CD14-positive monocyte (primary cell): ENCODE results near the gene ATP5F1D. TPM values are rescaled to one million over a fixed set of nuclear protein-coding genes. Genes with fewer than 3 reads are reported as not detected.

Experiments used
- DNase-seq, 3 donors: peaks; one replicate each; pipeline ENCODE4 v3.0.0-alpha.2; 2011 to 2022
- H2AFZ ChIP-seq: 2 replicates; pipeline ENCODE4 v1.6.0; 2012; ENCODE audit warnings: mild to moderate bottlenecking, low read depth, low read length, inconsistent platforms; ENCODE audit not compliant: insufficient read depth, poor library complexity, severe bottlenecking
- H3K27ac ChIP-seq, 2 donors: 1 replicate in 1 of 2; 2 replicates in 1 of 2; pipeline ENCODE4 v1.5.1; 2012 to 2013; ENCODE audit warnings: low read length in 2 of 2, control low read depth in 1 of 2, inconsistent platforms in 1 of 2, low read depth in 1 of 2, mild to moderate bottlenecking in 1 of 2
- H3K27me3 ChIP-seq, 2 donors: one replicate each; pipeline versions ENCODE4 v1.6.0 to v1.6.1; 2011 to 2013; ENCODE audit warnings: low read length in 2 of 2; ENCODE audit not compliant: control insufficient read depth in 2 of 2, insufficient read depth in 2 of 2
- H3K36me3 ChIP-seq, 2 donors: replicated peaks in 1 of 2; 1 replicate in 1 of 2; 2 replicates in 1 of 2; pipeline versions ENCODE4 v1.5.1 to v1.6.1; 2012 to 2013; ENCODE audit warnings: low read length in 2 of 2, control low read depth in 1 of 2, inconsistent platforms in 1 of 2, mild to moderate bottlenecking in 1 of 2; ENCODE audit not compliant: insufficient read depth in 2 of 2, control insufficient read depth in 1 of 2
- H3K4me1 ChIP-seq, 2 donors: 1 replicate in 1 of 2; 2 replicates in 1 of 2; pipeline versions ENCODE4 v1.5.1 to v1.6.1; 2012 to 2013; ENCODE audit warnings: low read length in 2 of 2, control low read depth in 1 of 2, inconsistent platforms in 1 of 2, mild to moderate bottlenecking in 1 of 2, moderate library complexity in 1 of 2; ENCODE audit not compliant: insufficient read depth in 2 of 2, control insufficient read depth in 1 of 2
- H3K4me2 ChIP-seq: replicated peaks from 2 replicates; pipeline ENCODE3; 2012; ENCODE audit warnings: low read length, moderate library complexity, mild to moderate bottlenecking; ENCODE audit not compliant: poor library complexity, severe bottlenecking; ENCODE audit errors: extremely low read depth
- H3K4me3 ChIP-seq, 3 experiments: fragments of 200-600 bp in 1 of 3; sonication (generic) in 1 of 3; replicated peaks in 1 of 3; 1 replicate in 2 of 3; 2 replicates in 1 of 3; pipeline ENCODE4 v1.5.1; 2011 to 2013; ENCODE audit warnings: low read length in 3 of 3, mild to moderate bottlenecking in 3 of 3, control low read depth in 2 of 3, low read depth in 2 of 3, inconsistent platforms in 1 of 3, moderate library complexity in 1 of 3
- H3K79me2 ChIP-seq: 2 replicates; pipeline ENCODE4 v1.6.0; 2012; ENCODE audit warnings: mild to moderate bottlenecking, control low read depth, inconsistent platforms, low read length, moderate library complexity; ENCODE audit not compliant: insufficient read depth
- H3K9ac ChIP-seq: 2 replicates; pipeline ENCODE4 v1.6.0; 2017; ENCODE audit warnings: low read length, mild to moderate bottlenecking; ENCODE audit not compliant: insufficient read depth, poor library complexity, severe bottlenecking
- H3K9me3 ChIP-seq, 2 donors: replicated peaks in 1 of 2; 1 replicate in 1 of 2; 2 replicates in 1 of 2; pipeline versions ENCODE4 v1.5.1 to v1.6.1; 2012 to 2013; ENCODE audit warnings: low read length in 2 of 2, control low read depth in 1 of 2; ENCODE audit not compliant: control insufficient read depth in 1 of 2, insufficient read depth in 1 of 2
- H4K20me1 ChIP-seq: 2 replicates; pipeline ENCODE4 v1.6.0; 2012; ENCODE audit warnings: mild to moderate bottlenecking, low read length, control low read depth, moderate library complexity; ENCODE audit not compliant: insufficient read depth
- H3K27ac Mint-ChIP-seq, 7 donors: one replicate each; pipeline ENCODE4 v1.8.0; 2020; ENCODE audit warnings: mild to moderate bottlenecking in 7 of 7, mixed read lengths in 7 of 7, moderate library complexity in 6 of 7, inconsistent platforms in 2 of 7
- H3K27me3 Mint-ChIP-seq, 3 donors: one replicate each; pipeline ENCODE4 v1.8.0; 2021 to 2022; ENCODE audit warnings: low read depth in 3 of 3, mild to moderate bottlenecking in 3 of 3, mixed read lengths in 3 of 3, moderate library complexity in 3 of 3, inconsistent platforms in 1 of 3
- H3K36me3 Mint-ChIP-seq, 2 donors: one replicate each; pipeline ENCODE4 v1.8.0; 2020; ENCODE audit warnings: mixed read lengths in 2 of 2, inconsistent platforms in 1 of 2, mild to moderate bottlenecking in 1 of 2
- H3K4me1 Mint-ChIP-seq: one replicate; pipeline ENCODE4 v1.8.0; 2020; ENCODE audit warnings: mild to moderate bottlenecking, mixed read lengths
- H3K4me3 Mint-ChIP-seq, 2 donors: one replicate each; pipeline ENCODE4 v1.8.0; 2020; ENCODE audit warnings: mild to moderate bottlenecking in 2 of 2, mixed read lengths in 2 of 2, moderate library complexity in 1 of 2
- H3K9me3 Mint-ChIP-seq, 7 donors: one replicate each; pipeline ENCODE4 v1.8.0; 2020 to 2022; ENCODE audit warnings: mixed read lengths in 7 of 7, mild to moderate bottlenecking in 6 of 7, moderate library complexity in 6 of 7, inconsistent platforms in 2 of 7
- WGBS: methylation state at CpG from one replicate; pipeline ENCODE4 v1.1.5; 2013; ENCODE audit warnings: missing lambda C conversion rate; ENCODE audit not compliant: insufficient coverage; 5-methylcytosine and 5-hydroxymethylcytosine counted together
- intact Hi-C, 2 donors: fragments of 100-400 bp; cut with micrococcal nuclease; formaldehyde crosslinking; loops; one replicate each; pipeline versions ENCODE4 v1.15.0 to v1.15.1; 2023
- polyA plus RNA-seq, 3 donors: library from polyadenylated mRNA; depleted of rRNA in 1 of 3; unstranded in 2 of 3; stranded (reverse) in 1 of 3; fragments of 300-500 nt in 2 of 3; fragments of >200 nt in 1 of 3; fragmentation: Illumina TruSeq in 2 of 3; gene quantifications; 1 replicate in 2 of 3; 2 replicates in 1 of 3; pipeline ENCODE4 v1.2.3, GENCODE V29; 2012 to 2021
- TF ChIP-seq, protein P1 (sequence below): fragments of 200-600 bp; IDR thresholded peaks from one replicate; pipeline ENCODE4 v1.8.0; 2022; ENCODE audit warnings: antibody characterized with exemption, mild to moderate bottlenecking

Gene ATP5F1D
- polyA plus RNA-seq, 3 donors, result 122 to 160 (median 143) TPM

- Histone ChIP-seq H3K27ac (peak overlapping the region; percentile 39 to 95), H3K9me3 (no peaks in the 10 kb centered on the region), H3K4me3 (peak overlapping the region; percentile 55 to 93 (median 60)), H3K27me3 (no peaks in the 10 kb centered on the region), H3K9ac (peak overlapping the region; percentile 87), H2AFZ (peak overlapping the region; percentile 48), H4K20me1 (peaks cover 41% of the 10 kb centered on the region), H3K4me1 (peaks cover 67 to 80% of the 10 kb centered on the region in 2 donors), H3K79me2 (peaks cover 29% of the 10 kb centered on the region), H3K36me3 (peaks cover 17 to 18% of the 10 kb centered on the region in 2 donors), H3K4me2 (peak overlapping the region; percentile 95)
- peak overlapping the region; percentile 81 to 89 for H3K4me3 Mint-ChIP-seq
- TF ChIP-seq, protein P1, sequence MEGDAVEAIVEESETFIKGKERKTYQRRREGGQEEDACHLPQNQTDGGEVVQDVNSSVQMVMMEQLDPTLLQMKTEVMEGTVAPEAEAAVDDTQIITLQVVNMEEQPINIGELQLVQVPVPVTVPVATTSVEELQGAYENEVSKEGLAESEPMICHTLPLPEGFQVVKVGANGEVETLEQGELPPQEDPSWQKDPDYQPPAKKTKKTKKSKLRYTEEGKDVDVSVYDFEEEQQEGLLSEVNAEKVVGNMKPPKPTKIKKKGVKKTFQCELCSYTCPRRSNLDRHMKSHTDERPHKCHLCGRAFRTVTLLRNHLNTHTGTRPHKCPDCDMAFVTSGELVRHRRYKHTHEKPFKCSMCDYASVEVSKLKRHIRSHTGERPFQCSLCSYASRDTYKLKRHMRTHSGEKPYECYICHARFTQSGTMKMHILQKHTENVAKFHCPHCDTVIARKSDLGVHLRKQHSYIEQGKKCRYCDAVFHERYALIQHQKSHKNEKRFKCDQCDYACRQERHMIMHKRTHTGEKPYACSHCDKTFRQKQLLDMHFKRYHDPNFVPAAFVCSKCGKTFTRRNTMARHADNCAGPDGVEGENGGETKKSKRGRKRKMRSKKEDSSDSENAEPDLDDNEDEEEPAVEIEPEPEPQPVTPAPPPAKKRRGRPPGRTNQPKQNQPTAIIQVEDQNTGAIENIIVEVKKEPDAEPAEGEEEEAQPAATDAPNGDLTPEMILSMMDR, result no peak
- H3K27me3 Mint-ChIP-seq, result peaks cover 3 to 12% (median 9%) of the 10 kb centered on the region in 3 donors
- peaks cover 58% of the 10 kb centered on the region for H3K4me1 Mint-ChIP-seq
- intact Hi-C loops, result no loop called here
- 0% methylated on average over 14 of the region's 14 CpGs for whole genome bisulfite sequencing
- H3K27ac Mint-ChIP-seq, result peak overlapping the region; percentile 88 to 97 (median 94)
- DNase-seq, result peak in 1 of 3 donors; percentile 47
- H3K9me3 Mint-ChIP-seq, result no peaks in the 10 kb centered on the region
- H3K36me3 Mint-ChIP-seq, result peaks cover 14 to 23% of the 10 kb centered on the region in 2 donors
These were observed 19.9 kb downstream of the ATP5F1D start for GRCh38 chr19:1261538-1261797.

DNA sequence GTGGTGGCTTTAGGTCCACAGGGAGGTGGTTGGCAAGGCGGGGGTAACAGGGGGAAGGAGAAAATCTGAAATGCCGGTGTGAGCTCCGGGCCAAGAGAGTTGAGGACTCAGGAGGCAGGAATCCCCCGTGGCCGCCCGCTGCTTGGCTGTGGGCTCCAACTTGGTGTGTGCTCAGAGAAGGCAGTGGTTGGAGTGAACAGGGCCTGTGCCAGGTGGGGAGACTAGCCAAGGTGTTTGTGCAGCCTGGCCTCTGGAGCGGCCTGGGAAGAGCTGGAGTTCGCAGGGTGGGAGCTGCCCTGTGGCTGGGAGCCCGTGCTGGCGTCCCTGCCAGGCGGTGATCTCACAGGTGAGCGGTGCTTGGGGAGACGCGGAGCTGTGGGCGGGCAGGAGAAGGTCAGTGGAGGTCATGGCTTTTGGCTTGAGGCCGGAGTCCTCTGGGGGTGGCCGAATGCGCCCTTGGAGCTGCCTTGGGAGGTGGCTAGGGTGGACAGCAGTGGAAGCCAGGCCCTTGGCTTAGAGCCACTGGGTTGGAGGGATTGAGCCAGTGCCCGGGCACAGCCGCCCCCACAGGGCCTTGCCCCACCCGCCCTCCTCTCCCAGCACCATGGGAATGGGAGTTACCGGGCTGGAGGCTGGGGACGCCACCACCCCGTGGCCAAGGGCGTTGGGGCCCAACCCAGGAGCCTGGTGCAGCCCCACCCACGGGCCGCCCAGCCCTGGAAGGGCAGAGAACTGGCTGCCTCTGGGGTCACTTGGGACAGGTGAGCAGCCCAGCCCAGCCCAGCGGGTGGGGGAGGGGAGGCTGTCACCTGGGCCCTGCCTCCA, 20.5 kb downstream of the ATP5F1D start:
- TF ChIP-seq, protein P1, result no peak
- Histone ChIP-seq H3K4me1 (peaks cover 67 to 80% of the 10 kb centered on the region in 2 donors), H3K4me2 (peak overlapping the region; percentile 95), H3K27me3 (peaks cover 0 to under 1% of the 10 kb centered on the region in 2 donors), H3K9me3 (no peaks in the 10 kb centered on the region), H3K4me3 (peak overlapping the region in 2 of 3 experiments; percentile 55 to 93), H3K27ac (peak overlapping the region in 1 of 2 donors; percentile 95), H3K36me3 (peaks cover 12 to 13% of the 10 kb centered on the region in 2 donors), H3K79me2 (peaks cover 24% of the 10 kb centered on the region), H4K20me1 (peaks cover 37% of the 10 kb centered on the region), H3K9ac (peak overlapping the region; percentile 87), H2AFZ (peak overlapping the region; percentile 48)
- Mint-ChIP-seq H3K36me3 (peaks cover 10 to 19% of the 10 kb centered on the region in 2 donors), H3K4me1 (peaks cover 54% of the 10 kb centered on the region), H3K9me3 (peaks cover 0 to under 1% (median 0%) of the 10 kb centered on the region in 7 donors), H3K27me3 (peaks cover 4 to 13% (median 9%) of the 10 kb centered on the region in 3 donors), H3K27ac (peak overlapping the region; percentile 88 to 97 (median 94)), H3K4me3 (peak overlapping the region; percentile 81 to 89)
- DNase-seq, result peak in 1 of 3 donors; percentile 15
- intact Hi-C loops, result no loop called here
- WGBS, result 38% methylated on average over 24 of the region's 28 CpGs
